DND-41 (cell line): Measurements from ENCODE around the gene AHSG.

Experiments
- ATAC-seq: fragments of 200-7000 bp; cut with Tn5 transposase; 3 replicates; pipeline ENCODE4 v1.9.1; 2021; ENCODE audit warnings: low read depth; ENCODE audit not compliant: insufficient read depth
- DNase-seq: peaks from one replicate; pipeline ENCODE4 v3.0.0-alpha.2; 2020
- H2AFZ ChIP-seq: 2 replicates; pipeline ENCODE4 v1.6.0; 2012; ENCODE audit warnings: low read depth, low read length
- H3K27ac ChIP-seq: 2 replicates; pipeline ENCODE4 v1.5.1; 2012; ENCODE audit warnings: low read length, inconsistent platforms
- H3K27me3 ChIP-seq: fragments of 200-600 bp; sonication (generic); 2 replicates; pipeline ENCODE4 v1.6.0; 2012; ENCODE audit warnings: low read length, mild to moderate bottlenecking, inconsistent platforms; ENCODE audit not compliant: insufficient read depth, poor library complexity
- H3K36me3 ChIP-seq: 2 replicates; pipeline ENCODE4 v1.5.1; 2012; ENCODE audit warnings: low read length, inconsistent platforms; ENCODE audit not compliant: insufficient read depth
- H3K4me1 ChIP-seq: 2 replicates; pipeline ENCODE4 v1.5.1; 2012; ENCODE audit warnings: mild to moderate bottlenecking, low read length; ENCODE audit not compliant: insufficient read depth
- H3K4me2 ChIP-seq: 2 replicates; pipeline ENCODE4 v1.6.0; 2012; ENCODE audit warnings: mild to moderate bottlenecking, moderate library complexity, low read length, inconsistent platforms; ENCODE audit not compliant: insufficient read depth
- H3K4me3 ChIP-seq, 2 experiments: fragments of 200-600 bp in 1 of 2; shearing (Covaris generic) in 1 of 2; 2 replicates each; pipeline ENCODE4 v1.5.1; 2012 to 2016; ENCODE audit warnings: inconsistent platforms in 2 of 2, low read length in 2 of 2, mild to moderate bottlenecking in 2 of 2, low read depth in 1 of 2, moderate library complexity in 1 of 2
- H3K79me2 ChIP-seq: 2 replicates; pipeline ENCODE4 v1.6.0; 2012; ENCODE audit warnings: low read length, inconsistent platforms; ENCODE audit not compliant: insufficient read depth
- H3K9ac ChIP-seq: 2 replicates; pipeline ENCODE4 v1.6.0; 2012; ENCODE audit warnings: low read depth, mild to moderate bottlenecking, inconsistent platforms, low read length, moderate library complexity
- H3K9me3 ChIP-seq: 2 replicates; pipeline ENCODE4 v1.5.1; 2012; ENCODE audit warnings: low read length, moderate library complexity, mild to moderate bottlenecking, inconsistent platforms; ENCODE audit not compliant: insufficient read depth, severe bottlenecking
- H4K20me1 ChIP-seq: 2 replicates; pipeline ENCODE4 v1.6.0; 2012; ENCODE audit warnings: low read length; ENCODE audit not compliant: insufficient read depth
- EZH2 ChIP-seq: IDR thresholded peaks from 3 replicates; pipeline ENCODE4 v1.6.1; 2012; ENCODE audit warnings: borderline replicate concordance, low read depth, mild to moderate bottlenecking, moderate library complexity, low read length, inconsistent platforms; ENCODE audit not compliant: severe bottlenecking
- TF ChIP-seq, protein P1 (sequence below): IDR thresholded peaks from 2 replicates; pipeline ENCODE4 v1.5.1; 2012; ENCODE audit warnings: borderline replicate concordance, low read length, moderate library complexity, mild to moderate bottlenecking; ENCODE audit not compliant: poor library complexity, severe bottlenecking; ENCODE audit errors: extremely low read depth

AHSG gene

GRCh38 chr3:186639778-186640472 lies 27.1 kb downstream of the AHSG start, which contains the start of gene FETUB:
Gene FETUB (plus strand): TSS chr3:186640399. CDS start chr3:186640461, 62 bp downstream.
- DNase-seq (no peak), ATAC-seq (no peak)
- Histone ChIP-seq H3K9ac (no peak within 1 kb of the TSS), H2AFZ (no peak within 1 kb of the TSS), H3K4me1 (no peaks in the 10 kb centered on the region), H3K4me3 (no peak within 1 kb of the TSS), H4K20me1 (no peaks in the 10 kb centered on the region), H3K27ac (no peak within 1 kb of the TSS), H3K79me2 (no peaks in the 10 kb centered on the region), H3K36me3 (no peaks in the 10 kb centered on the region), H3K27me3 (peaks cover 34% of the 10 kb centered on the region), H3K9me3 (no peaks in the 10 kb centered on the region), H3K4me2 (no peak within 1 kb of the TSS)
- TF ChIP-seq, protein P1, sequence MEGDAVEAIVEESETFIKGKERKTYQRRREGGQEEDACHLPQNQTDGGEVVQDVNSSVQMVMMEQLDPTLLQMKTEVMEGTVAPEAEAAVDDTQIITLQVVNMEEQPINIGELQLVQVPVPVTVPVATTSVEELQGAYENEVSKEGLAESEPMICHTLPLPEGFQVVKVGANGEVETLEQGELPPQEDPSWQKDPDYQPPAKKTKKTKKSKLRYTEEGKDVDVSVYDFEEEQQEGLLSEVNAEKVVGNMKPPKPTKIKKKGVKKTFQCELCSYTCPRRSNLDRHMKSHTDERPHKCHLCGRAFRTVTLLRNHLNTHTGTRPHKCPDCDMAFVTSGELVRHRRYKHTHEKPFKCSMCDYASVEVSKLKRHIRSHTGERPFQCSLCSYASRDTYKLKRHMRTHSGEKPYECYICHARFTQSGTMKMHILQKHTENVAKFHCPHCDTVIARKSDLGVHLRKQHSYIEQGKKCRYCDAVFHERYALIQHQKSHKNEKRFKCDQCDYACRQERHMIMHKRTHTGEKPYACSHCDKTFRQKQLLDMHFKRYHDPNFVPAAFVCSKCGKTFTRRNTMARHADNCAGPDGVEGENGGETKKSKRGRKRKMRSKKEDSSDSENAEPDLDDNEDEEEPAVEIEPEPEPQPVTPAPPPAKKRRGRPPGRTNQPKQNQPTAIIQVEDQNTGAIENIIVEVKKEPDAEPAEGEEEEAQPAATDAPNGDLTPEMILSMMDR = no peak
- no peak for TF ChIP-seq EZH2

DNA sequence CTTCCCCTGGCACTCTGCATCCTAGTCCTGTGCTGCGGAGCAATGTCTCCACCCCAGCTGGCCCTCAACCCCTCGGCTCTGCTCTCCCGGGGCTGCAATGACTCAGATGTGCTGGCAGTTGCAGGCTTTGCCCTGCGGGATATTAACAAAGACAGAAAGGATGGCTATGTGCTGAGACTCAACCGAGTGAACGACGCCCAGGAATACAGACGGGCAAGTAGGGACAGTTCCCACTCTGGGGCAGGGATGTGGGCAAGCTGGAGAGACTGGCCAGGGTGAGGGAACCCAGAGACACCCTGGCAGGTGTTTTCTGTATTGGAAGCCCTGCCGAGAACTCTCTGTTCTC lies 27.6 kb downstream of the AHSG start:
- no peaks in the 10 kb centered on the region for H3K9me3 ChIP-seq
- H3K4me1 ChIP-seq = no peaks in the 10 kb centered on the region
- H3K36me3 ChIP-seq = no peaks in the 10 kb centered on the region
- H3K9ac ChIP-seq = no peak overlapping the region
- H3K27ac ChIP-seq = no peak overlapping the region
- no peak overlapping the region for H3K4me2 ChIP-seq
- TF ChIP-seq, protein P1 = no peak
- TF ChIP-seq EZH2 = no peak
- H3K27me3 ChIP-seq = peaks cover 35% of the 10 kb centered on the region
- H3K4me3 ChIP-seq = no peak overlapping the region
- ATAC-seq (no peak), DNase-seq (no peak)
- H3K79me2 ChIP-seq = no peaks in the 10 kb centered on the region
- no peak overlapping the region for H2AFZ ChIP-seq
- no peaks in the 10 kb centered on the region for H4K20me1 ChIP-seq

DNA sequence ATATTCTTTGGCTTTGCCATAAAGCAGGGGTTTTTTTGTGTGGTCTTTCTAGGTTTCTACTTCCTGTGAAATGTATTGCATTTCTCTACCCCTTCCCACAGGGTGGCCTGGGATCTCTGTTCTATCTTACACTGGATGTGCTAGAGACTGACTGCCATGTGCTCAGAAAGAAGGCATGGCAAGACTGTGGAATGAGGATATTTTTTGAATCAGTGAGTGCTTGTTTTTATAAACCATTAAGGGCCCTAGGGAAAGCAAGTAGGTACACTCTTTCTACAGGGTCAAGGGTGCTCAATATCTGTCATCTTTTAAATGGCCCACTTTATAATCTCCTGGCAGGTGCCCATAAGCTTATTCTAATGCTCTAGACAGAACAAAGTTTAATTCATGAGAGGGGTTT lies 28.1 kb downstream of the AHSG start:
- no peak overlapping the region for H3K9ac ChIP-seq
- DNase-seq = no peak
- no peak overlapping the region for H3K27ac ChIP-seq
- H3K9me3 ChIP-seq = no peaks in the 10 kb centered on the region
- H3K27me3 ChIP-seq = peaks cover 31% of the 10 kb centered on the region
- H4K20me1 ChIP-seq = no peaks in the 10 kb centered on the region
- no peak for ATAC-seq
- TF ChIP-seq, protein P1 = no peak
- H3K4me2 ChIP-seq = no peak overlapping the region
- no peaks in the 10 kb centered on the region for H3K79me2 ChIP-seq
- no peak overlapping the region for H2AFZ ChIP-seq
- no peaks in the 10 kb centered on the region for H3K4me1 ChIP-seq
- no peak overlapping the region for H3K4me3 ChIP-seq
- no peaks in the 10 kb centered on the region for H3K36me3 ChIP-seq
